Dermis microvascular lymphatic vessel endothelial cell (primary cell): ENCODE measurements around the gene FCGR2B. TPM values are rescaled to one million over a fixed set of nuclear protein-coding genes. Genes with fewer than 3 reads are reported as not detected.
"Not testable (repeated sequence)": the region's sequence is repeated elsewhere in the genome, so short reads cannot be mapped to it uniquely, and the experiment has no call there.

Experiments used
- DNase-seq, 2 donors: peaks; one replicate each; pipeline versions ENCODE4 v3.0.0 to v3.0.0-alpha.2; 2010; ENCODE audit warnings: low read depth in 2 of 2
- total RNA-seq: library from RNA; depleted of rRNA; stranded (reverse); fragments of >200 nt; gene quantifications from 2 replicates; pipeline ENCODE4 v1.2.1, GENCODE V29; 2014

Gene FCGR2B
- total RNA-seq, 1 donor from 2014 or later, result not detected

DNA sequence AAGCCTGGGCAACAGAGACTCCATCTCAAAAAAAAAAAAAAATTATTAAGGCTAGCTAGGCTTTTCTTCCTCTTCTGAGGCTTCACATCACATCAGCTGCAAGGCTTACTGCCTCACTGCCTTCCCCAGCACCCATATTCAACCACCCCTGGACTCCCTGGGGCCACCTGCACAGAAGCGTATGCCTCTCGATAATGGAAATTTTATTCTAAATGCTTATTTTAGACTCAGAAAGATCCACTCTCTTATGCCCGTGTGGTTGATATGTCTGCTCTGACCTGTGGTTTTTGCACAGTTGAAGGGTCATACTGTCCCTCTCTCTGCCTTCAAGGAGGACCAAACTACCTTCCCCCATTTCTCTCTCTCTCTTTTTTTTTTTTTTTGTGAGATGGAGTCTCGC, 42.6 kb downstream of the FCGR2B start:
- no peak for DNase-seq

GRCh38 chr1:161706113-161706481, 43.2 kb downstream of the FCGR2B start:
- DNase-seq, result no peak

DNA sequence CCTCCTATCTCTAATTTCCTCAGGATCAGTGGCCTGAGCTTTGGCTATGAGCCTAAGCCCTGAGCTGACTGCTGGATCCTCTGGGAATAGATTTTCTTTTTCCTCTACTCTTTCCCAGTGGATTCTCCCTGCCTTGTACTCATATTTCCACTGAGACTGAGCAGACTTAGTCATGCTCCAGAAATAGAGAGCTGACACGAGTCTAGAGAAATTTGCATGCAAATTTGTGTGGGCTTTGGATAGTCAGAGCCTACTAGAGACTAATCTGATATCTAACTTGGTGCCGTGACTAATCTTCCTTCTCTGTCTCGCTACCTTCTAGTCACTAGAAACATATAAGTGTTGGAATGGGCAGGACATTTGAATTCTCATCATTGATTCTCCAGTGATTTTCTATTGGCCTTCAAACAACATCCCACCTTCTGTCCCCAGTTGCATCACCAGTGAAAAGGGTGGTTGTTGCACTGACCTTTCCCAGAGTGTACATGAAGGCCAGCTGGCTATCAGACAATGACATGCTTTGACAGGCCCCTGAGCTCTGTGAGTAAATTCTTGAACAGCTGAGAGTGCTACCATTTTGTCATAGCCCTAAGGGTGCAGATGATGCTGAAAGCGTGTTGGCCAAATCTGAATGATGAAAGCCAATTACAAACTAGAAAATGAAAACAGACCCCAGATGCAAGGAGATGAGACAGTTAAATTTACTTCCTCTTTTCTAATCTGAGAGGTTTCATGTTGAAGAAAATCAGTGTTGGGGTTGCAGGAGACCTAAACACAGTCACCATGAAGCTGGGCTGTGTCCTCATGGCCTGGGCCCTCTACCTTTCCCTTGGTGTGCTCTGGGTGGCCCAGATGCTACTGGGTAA, 43.8 kb downstream of the FCGR2B start, which contains the start of gene FCRLA:
FCRLA (plus strand) TSS at position 748 of the 866 bp plus-strand sequence; CDS start at position 784, 36 bp downstream.
- peak in 1 of 2 donors; percentile 26 for DNase-seq

GRCh38 chr1:161707503-161707902, 44.6 kb downstream of the FCGR2B start:
- no peak for DNase-seq

- no peak for DNase-seq
These were observed 46.4 kb downstream of the FCGR2B start for GRCh38 chr1:161709373-161709772.

- no peak for DNase-seq
These were observed 47.6 kb downstream of the FCGR2B start for GRCh38 chr1:161710560-161710959.

GRCh38 chr1:161718559-161719324, 55.8 kb downstream of the FCGR2B start:
- no peak for DNase-seq

DNA sequence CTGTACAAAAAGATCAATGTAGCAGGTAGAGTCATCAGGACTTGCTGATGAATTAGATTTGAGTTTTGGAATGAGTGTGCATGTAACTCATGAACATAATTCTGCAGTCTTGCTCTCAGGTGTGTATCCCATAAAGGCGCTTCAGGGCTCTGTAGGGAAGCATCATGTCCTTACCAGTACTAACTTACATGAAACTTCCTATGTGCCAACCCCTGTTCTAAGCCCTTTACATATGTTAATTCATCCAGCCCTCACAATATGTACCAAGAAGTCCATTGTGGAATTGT, 56.3 kb downstream of the FCGR2B start:
- DNase-seq, result no peak

- no peak for DNase-seq
These were observed 57.5 kb downstream of the FCGR2B start for GRCh38 chr1:161720422-161720821.

DNA sequence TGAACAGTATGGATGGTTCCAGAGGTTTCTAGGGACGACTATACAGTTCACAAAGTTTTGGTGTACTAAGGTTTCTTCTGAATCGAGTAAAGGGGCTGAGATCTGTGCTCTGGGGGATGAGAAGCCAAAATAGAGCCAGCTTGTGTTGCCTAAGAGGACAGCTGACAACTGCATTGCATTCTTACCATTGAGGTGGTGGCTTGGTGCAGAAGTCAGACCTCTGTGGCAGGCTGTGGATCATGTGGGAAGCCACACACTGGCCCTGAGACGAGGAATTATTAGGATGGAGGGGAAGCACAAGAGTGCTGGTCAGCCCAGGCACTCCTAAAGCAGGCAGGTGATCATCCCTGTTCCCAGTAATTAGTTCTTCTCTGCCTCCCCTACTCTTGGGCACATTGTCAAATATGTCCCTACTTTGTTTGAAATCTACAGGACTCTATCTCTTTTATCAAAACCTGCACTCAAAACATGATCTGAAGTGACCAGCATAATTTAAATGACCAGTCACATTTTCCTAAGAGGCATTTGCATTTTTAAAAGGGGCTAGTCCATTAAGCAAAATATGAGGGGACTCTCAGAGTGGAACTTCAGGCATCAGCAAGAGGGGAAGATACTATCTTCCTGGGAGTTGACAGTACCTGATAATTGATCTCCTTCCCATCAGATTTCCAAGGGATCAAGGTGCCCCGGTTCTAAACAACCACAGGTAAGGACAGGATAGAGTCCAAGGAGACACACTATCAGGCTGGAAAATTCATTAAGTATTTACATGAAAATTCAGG, 58.2 kb downstream of the FCGR2B start, which contains the start of gene FCRLB:
FCRLB (plus strand) TSS at position 589 of the 782 bp plus-strand sequence. CDS start 1,129 bp downstream, outside the sequence.
- no peak for DNase-seq

DNA sequence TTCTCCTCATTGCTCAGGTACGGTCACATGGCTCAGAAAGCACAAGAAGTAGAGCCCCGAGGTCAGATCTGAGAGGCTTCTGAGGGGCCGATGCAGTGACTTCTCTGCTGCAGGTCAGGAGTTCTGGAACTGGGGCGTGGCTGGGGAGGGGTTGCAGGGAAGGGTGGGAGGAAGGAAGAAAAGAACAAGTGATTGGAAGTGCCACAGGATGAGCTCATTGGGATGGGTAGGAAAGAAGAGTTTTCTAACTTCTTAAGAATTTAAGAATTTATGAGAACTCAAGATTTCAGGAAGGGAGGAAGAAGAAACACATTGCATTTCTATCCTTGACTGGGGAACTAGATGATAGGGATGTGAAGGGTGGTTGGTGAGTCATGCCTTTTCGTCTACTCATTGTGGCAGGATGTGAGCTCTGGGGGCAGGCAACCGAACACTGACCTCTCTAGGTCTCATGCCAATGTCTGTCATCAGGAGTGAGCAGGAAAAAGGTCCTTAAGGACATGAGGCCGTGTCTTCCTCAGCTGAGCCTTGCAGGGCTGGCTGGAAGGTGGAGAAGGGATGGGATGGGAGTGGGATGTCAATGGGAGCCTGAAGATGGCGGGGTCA, 58.9 kb downstream of the FCGR2B start:
- DNase-seq, result peak in 1 of 2 donors; percentile 31

DNA sequence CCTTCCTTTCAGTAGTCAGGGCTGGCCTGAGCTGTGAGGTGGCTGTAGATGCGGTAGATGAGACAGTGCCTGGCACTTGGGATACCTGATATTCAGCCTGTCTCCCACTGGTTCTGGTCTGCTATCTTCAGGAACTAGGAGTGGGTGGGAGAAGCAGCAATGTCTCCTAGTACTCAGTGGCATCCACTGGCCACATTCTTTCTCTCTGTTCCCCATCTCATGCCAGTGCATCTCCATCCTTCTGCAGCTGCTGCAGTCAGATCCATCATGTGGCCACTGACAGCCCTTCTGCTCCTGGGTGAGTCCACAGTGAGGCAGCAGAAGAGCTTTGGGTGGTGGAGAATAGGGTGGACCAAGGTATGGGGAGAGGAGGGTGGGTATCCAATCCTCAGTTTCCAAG, 59.5 kb downstream of the FCGR2B start:
- DNase-seq, result no peak

- DNase-seq, result no peak
These were observed 60.7 kb downstream of the FCGR2B start for GRCh38 chr1:161723459-161724141.

- DNase-seq, result not testable (repeated sequence)
These were observed 62.4 kb downstream of the FCGR2B start for GRCh38 chr1:161725258-161725907.

GRCh38 chr1:161725908-161726472, 63.0 kb downstream of the FCGR2B start:
- peak in 1 of 2 donors; percentile 43 for DNase-seq

DNA sequence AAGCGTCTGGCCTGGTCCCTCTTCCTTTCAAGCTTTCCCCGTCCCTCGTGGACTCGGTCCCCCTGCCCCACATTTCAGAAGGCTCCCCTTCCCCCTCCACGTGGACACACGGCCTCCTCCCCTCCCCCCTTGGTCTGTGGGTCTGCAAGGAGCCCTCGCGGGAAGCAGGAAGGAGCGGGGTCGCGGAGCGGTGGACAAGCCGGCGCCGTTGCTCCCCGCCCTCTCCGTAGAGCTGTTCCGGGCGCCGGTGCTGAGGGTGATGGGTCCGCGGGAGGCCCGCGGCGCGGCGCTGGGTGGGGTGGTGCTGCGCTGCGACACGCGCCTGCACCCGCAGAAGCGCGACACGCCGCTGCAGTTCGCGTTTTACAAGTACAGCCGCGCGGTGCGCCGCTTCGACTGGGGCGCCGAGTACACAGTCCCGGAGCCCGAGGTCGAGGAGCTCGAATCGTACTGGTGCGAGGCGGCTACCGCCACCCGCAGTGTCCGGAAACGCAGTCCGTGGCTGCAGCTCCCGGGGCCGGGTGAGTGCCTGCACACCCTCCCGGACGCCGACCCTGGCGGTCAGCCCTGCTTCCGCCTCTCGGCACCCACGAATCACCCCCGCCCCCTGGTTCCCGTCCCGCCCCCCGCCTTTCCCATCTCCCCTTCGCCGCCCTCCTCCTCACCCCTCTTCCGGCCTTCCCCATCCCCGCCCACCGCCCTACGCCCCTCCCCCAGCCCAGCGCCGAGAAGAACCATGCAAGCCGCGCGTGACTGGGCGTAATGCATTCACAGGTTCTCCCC, 63.7 kb downstream of the FCGR2B start:
- peak in 1 of 2 donors; percentile 58 for DNase-seq

DNA sequence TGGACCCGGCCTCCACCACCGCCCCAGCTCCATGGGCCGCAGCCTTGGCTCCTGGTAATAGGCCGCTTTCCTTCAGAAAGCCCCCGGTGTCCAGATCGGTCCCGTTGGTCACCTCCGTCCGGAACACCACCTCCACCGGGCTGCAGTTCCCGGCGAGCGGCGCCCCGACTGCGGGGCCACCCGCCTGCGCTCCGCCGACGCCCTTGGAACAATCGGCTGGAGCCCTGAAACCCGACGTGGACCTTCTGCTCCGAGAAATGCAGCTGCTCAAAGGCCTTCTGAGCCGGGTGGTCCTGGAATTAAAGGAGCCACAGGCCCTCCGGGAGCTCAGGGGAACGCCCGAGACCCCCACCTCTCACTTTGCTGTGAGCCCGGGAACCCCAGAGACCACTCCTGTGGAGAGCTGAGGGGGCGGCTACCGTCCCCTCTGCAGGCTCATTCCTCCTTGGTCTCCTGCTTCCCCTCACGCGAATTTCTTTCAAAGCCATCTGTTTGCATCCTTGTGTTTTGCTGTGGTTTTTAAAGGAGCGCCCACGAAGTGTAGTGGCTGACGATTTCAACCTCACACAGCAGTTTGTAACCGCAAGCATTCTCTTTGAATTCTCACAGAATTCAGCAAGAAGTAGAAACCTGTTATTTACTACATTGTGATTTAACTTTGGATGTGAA, 64.4 kb downstream of the FCGR2B start:
- DNase-seq, result no peak
